Fibroblast of lung (primary cell): ENCODE data around the gene TUBB2A.

Experiments
- EZH2 ChIP-seq: IDR thresholded peaks from 2 replicates; pipeline ENCODE4 v1.5.1; 2012; ENCODE audit warnings: low read length, control low read depth, mild to moderate bottlenecking; ENCODE audit errors: missing control alignments
- TF ChIP-seq, protein P1 (sequence below), 2 donors: IDR thresholded peaks in 1 of 2; conservative IDR thresholded peaks in 1 of 2; 1 replicate in 1 of 2; 2 replicates in 1 of 2; pipeline ENCODE4 v1.5.1; 2011 to 2012; ENCODE audit warnings: low read length in 2 of 2, control low read depth in 1 of 2, inconsistent platforms in 1 of 2, low read depth in 1 of 2, mild to moderate bottlenecking in 1 of 2

DNA sequence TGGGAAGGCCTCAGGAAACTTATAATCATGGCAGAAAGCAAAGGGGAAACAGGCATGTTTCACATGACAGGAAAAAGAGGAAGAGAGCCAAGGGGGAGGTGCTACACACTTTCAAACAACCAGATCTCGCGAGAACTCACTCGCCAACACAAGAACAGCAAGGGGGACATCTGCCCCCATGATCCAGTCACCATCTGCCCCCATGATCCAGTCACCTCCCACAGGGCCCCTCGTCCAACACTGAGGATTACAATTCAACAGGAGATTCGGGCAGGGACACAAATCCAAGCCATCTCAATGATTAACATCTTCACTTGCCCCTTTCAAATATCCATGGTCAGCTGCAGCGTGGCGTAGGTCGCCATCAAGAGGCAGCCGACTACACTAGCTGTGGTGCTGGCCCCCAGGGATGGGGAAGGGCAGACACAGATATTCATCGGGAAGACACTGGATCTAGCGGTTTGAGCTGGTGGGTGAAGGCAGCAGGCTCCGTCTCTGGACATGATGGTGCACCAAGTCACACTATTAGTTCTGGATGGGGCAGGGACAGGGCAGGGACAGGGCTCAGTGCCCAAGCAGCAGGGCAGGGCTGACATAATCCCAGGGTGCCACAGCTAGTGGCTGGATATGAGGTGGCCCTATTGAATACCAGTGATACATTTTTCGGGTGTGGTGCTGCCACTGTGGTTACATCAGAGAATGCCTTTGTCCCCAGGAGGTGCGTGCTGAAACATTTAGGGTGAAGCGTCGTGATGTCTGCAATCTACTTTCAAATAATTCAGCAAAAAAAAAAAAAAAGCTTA is 38.6 kb upstream of the TUBB2A start:
- TF ChIP-seq, protein P1, sequence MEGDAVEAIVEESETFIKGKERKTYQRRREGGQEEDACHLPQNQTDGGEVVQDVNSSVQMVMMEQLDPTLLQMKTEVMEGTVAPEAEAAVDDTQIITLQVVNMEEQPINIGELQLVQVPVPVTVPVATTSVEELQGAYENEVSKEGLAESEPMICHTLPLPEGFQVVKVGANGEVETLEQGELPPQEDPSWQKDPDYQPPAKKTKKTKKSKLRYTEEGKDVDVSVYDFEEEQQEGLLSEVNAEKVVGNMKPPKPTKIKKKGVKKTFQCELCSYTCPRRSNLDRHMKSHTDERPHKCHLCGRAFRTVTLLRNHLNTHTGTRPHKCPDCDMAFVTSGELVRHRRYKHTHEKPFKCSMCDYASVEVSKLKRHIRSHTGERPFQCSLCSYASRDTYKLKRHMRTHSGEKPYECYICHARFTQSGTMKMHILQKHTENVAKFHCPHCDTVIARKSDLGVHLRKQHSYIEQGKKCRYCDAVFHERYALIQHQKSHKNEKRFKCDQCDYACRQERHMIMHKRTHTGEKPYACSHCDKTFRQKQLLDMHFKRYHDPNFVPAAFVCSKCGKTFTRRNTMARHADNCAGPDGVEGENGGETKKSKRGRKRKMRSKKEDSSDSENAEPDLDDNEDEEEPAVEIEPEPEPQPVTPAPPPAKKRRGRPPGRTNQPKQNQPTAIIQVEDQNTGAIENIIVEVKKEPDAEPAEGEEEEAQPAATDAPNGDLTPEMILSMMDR (conservative IDR thresholded peaks at IDR 0.05 in 1 of 2, IDR thresholded peaks at IDR 0.05 in 1 of 2; ENCODE audit: low read depth in 1 of 2, low read length in 2 of 2) = no peak
- no peak for TF ChIP-seq EZH2
